Neuronal stem cell (in vitro differentiated cells): Measurements from ENCODE around the gene SMIM5.

Experiments
- DNase-seq: peaks from one replicate; pipeline ENCODE4 v3.0.0-alpha.2; 2013; ENCODE audit warnings: low spot score
- H2AFZ ChIP-seq: one replicate; pipeline ENCODE4 v1.6.1; 2013; ENCODE audit warnings: mild to moderate bottlenecking, low read length, inconsistent platforms
- H2AK5ac ChIP-seq: 2 replicates; pipeline ENCODE4 v1.6.1; 2013; ENCODE audit warnings: low read depth, mild to moderate bottlenecking, inconsistent platforms, low read length, moderate library complexity, mixed read lengths
- H2BK120ac ChIP-seq: 2 replicates; pipeline ENCODE4 v1.6.1; 2013; ENCODE audit warnings: low read depth, mild to moderate bottlenecking, inconsistent platforms, low read length, moderate library complexity, mixed read lengths
- H2BK12ac ChIP-seq: one replicate; pipeline ENCODE4 v1.6.1; 2013; ENCODE audit warnings: low read length, inconsistent platforms
- H2BK15ac ChIP-seq: 2 replicates; pipeline ENCODE4 v1.6.1; 2013; ENCODE audit warnings: mild to moderate bottlenecking, low read length, inconsistent platforms, mixed read lengths
- H2BK5ac ChIP-seq: one replicate; pipeline ENCODE4 v1.6.1; 2013; ENCODE audit warnings: inconsistent platforms, mild to moderate bottlenecking, low read length, moderate library complexity
- H3K14ac ChIP-seq: one replicate; pipeline ENCODE4 v1.6.1; 2013; ENCODE audit warnings: low read length, inconsistent platforms
- H3K18ac ChIP-seq: 2 replicates; pipeline ENCODE4 v1.6.1; 2013; ENCODE audit warnings: low read length, inconsistent platforms
- H3K23ac ChIP-seq: 2 replicates; pipeline ENCODE4 v1.6.1; 2013; ENCODE audit warnings: low read depth, mild to moderate bottlenecking, mixed read lengths, low read length, inconsistent platforms; ENCODE audit not compliant: poor library complexity
- H3K27ac ChIP-seq: replicated peaks from 3 replicates; pipeline ENCODE4 v1.5.1; 2013; ENCODE audit warnings: low read length, inconsistent platforms
- H3K27me3 ChIP-seq, 3 experiments: 2 replicates each; pipeline ENCODE4 v1.6.1; 2013; ENCODE audit warnings: low read length in 3 of 3, mild to moderate bottlenecking in 2 of 3, inconsistent platforms in 1 of 3, low read depth in 1 of 3, mixed read lengths in 1 of 3, moderate library complexity in 1 of 3; ENCODE audit not compliant: control insufficient read depth in 3 of 3, insufficient read depth in 3 of 3
- H3K36me3 ChIP-seq, 2 donors: replicated peaks in 1 of 2; 2 replicates each; pipeline ENCODE4 v1.6.1; 2013; ENCODE audit warnings: low read length in 2 of 2; ENCODE audit not compliant: control insufficient read depth in 2 of 2, insufficient read depth in 2 of 2
- H3K4ac ChIP-seq: 2 replicates; pipeline ENCODE4 v1.6.1; 2013; ENCODE audit warnings: inconsistent platforms, mild to moderate bottlenecking, low read length, moderate library complexity
- H3K4me1 ChIP-seq, 2 donors: 1 replicate in 1 of 2; 2 replicates in 1 of 2; pipeline ENCODE4 v1.6.1; 2013; ENCODE audit warnings: low read length in 2 of 2, low read depth in 1 of 2; ENCODE audit not compliant: control insufficient read depth in 2 of 2, insufficient read depth in 1 of 2
- H3K4me2 ChIP-seq: one replicate; pipeline ENCODE4 v1.6.1; 2013; ENCODE audit warnings: mild to moderate bottlenecking, low read length, inconsistent platforms; ENCODE audit not compliant: insufficient read depth, poor library complexity, severe bottlenecking
- H3K4me3 ChIP-seq, 2 donors: 2 replicates each; pipeline ENCODE4 v1.5.1; 2013; ENCODE audit warnings: low read length in 2 of 2, mild to moderate bottlenecking in 2 of 2, inconsistent platforms in 1 of 2, moderate library complexity in 1 of 2
- H3K79me1 ChIP-seq: one replicate; pipeline ENCODE4 v1.6.1; 2013; ENCODE audit warnings: low read depth, mild to moderate bottlenecking, inconsistent platforms, low read length, moderate library complexity
- H3K9ac ChIP-seq: one replicate; pipeline ENCODE4 v1.6.1; 2013; ENCODE audit warnings: mild to moderate bottlenecking, low read depth, low read length, inconsistent platforms; ENCODE audit not compliant: poor library complexity
- H3K9me3 ChIP-seq, 2 donors: replicated peaks in 1 of 2; 2 replicates each; pipeline versions ENCODE3 to v1.6.1; 2013; ENCODE audit warnings: low read length in 2 of 2, mild to moderate bottlenecking in 2 of 2, inconsistent platforms in 1 of 2, low read depth in 1 of 2, mixed read lengths in 1 of 2, moderate library complexity in 1 of 2; ENCODE audit not compliant: control insufficient read depth in 2 of 2, insufficient read depth in 1 of 2
- H4K8ac ChIP-seq: one replicate; pipeline ENCODE4 v1.6.1; 2013; ENCODE audit warnings: low read depth, mild to moderate bottlenecking, inconsistent platforms, low read length, moderate library complexity
- H4K91ac ChIP-seq: one replicate; pipeline ENCODE4 v1.6.1; 2013; ENCODE audit warnings: low read length, low read depth, mild to moderate bottlenecking, inconsistent platforms; ENCODE audit not compliant: poor library complexity
- WGBS, 2 donors: extraction: QIAGEN DNeasy Blood & Tissue Kit; methylation state at CpG; one replicate each; pipeline ENCODE4 v1.1.7; 2013; ENCODE audit warnings: missing lambda C conversion rate in 2 of 2, mixed read lengths in 1 of 2; ENCODE audit not compliant: insufficient read length in 2 of 2, insufficient replicate concordance in 1 of 2; ENCODE audit errors: extremely low coverage in 2 of 2; 5-methylcytosine and 5-hydroxymethylcytosine counted together

The SMIM5 gene

DNA sequence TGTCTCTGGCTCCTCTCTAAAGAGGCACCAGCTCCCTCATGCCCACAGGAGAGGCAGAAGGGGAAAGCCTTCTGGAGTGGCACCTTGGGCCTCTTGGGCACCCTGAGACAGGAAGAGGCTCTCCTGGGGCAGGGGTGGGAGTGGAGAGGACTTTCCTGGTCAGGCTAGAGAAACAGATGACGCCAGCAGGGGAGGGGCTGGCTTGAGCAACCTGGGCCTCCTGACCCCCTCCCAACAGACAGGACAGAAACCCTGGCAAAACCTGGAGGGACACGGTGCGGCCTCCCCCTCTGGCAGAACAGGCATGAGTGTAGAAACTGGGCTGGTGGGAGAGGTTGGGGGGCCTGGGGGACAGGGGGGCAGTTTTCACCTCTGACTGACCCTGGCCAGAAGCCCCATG lies 6.1 kb downstream of the SMIM5 start:
- peaks cover 11 to 12% of the 10 kb centered on the region in 2 donors for H3K4me1 ChIP-seq
- H3K23ac ChIP-seq, result no peak overlapping the region
- H4K8ac ChIP-seq, result no peak overlapping the region
- H2BK5ac ChIP-seq, result no peak overlapping the region
- peaks cover 0 to 2% of the 10 kb centered on the region in 2 donors for H3K9me3 ChIP-seq
- H3K14ac ChIP-seq, result no peak overlapping the region
- no peak for DNase-seq
- no peak overlapping the region for H4K91ac ChIP-seq
- no peak overlapping the region for H2BK120ac ChIP-seq
- H3K27ac ChIP-seq, result no peak overlapping the region
- no CpG with 5 or more reads among the region's 3 CpGs for whole genome bisulfite sequencing, 2 donors
- no peak overlapping the region for H2BK12ac ChIP-seq
- H3K18ac ChIP-seq, result no peak overlapping the region
- no peak overlapping the region for H2BK15ac ChIP-seq
- peaks cover 3% of the 10 kb centered on the region for H3K79me1 ChIP-seq
- no peak overlapping the region for H3K4ac ChIP-seq
- no peak overlapping the region for H3K9ac ChIP-seq
- H3K4me3 ChIP-seq, result no peak overlapping the region
- H3K36me3 ChIP-seq, result peaks cover 2 to 8% of the 10 kb centered on the region in 2 donors
- no peak overlapping the region for H2AFZ ChIP-seq
- H2AK5ac ChIP-seq, result no peak overlapping the region
- no peaks in the 10 kb centered on the region for H3K27me3 ChIP-seq
- no peak overlapping the region for H3K4me2 ChIP-seq

GRCh38 chr17:75639771-75640555 lies 6.7 kb downstream of the SMIM5 start:
- no peak for DNase-seq
- H3K4ac ChIP-seq, result no peak overlapping the region
- WGBS, 2 donors, result no CpG with 5 or more reads among the region's 30 CpGs
- H3K4me3 ChIP-seq, result no peak overlapping the region
- no peak overlapping the region for H2BK120ac ChIP-seq
- H3K14ac ChIP-seq, result no peak overlapping the region
- no peak overlapping the region for H4K91ac ChIP-seq
- no peak overlapping the region for H3K18ac ChIP-seq
- H3K27ac ChIP-seq, result no peak overlapping the region
- no peak overlapping the region for H2BK15ac ChIP-seq
- no peak overlapping the region for H2AK5ac ChIP-seq
- H3K9ac ChIP-seq, result no peak overlapping the region
- no peaks in the 10 kb centered on the region for H3K27me3 ChIP-seq
- peaks cover 5 to 7% of the 10 kb centered on the region in 2 donors for H3K4me1 ChIP-seq
- H2AFZ ChIP-seq, result no peak overlapping the region
- no peak overlapping the region for H2BK5ac ChIP-seq
- peaks cover 0 to 2% of the 10 kb centered on the region in 2 donors for H3K9me3 ChIP-seq
- no peak overlapping the region for H3K4me2 ChIP-seq
- H3K79me1 ChIP-seq, result peaks cover 3% of the 10 kb centered on the region
- H4K8ac ChIP-seq, result no peak overlapping the region
- no peak overlapping the region for H2BK12ac ChIP-seq
- H3K23ac ChIP-seq, result no peak overlapping the region
- peaks cover 2 to 8% of the 10 kb centered on the region in 2 donors for H3K36me3 ChIP-seq

- Histone ChIP-seq H3K79me1 (peaks cover 5% of the 10 kb centered on the region), H3K4me1 (peaks cover 0 to 1% of the 10 kb centered on the region in 2 donors), H2BK5ac (no peak overlapping the region), H2AFZ (no peak overlapping the region), H3K14ac (peak overlapping the region; percentile 17), H3K9me3 (peaks cover 0 to 2% of the 10 kb centered on the region in 2 donors), H4K91ac (no peak overlapping the region), H4K8ac (no peak overlapping the region), H2AK5ac (no peak overlapping the region), H3K4ac (peak overlapping the region; percentile 37), H2BK120ac (no peak overlapping the region), H3K23ac (peak overlapping the region; percentile 43), H3K4me3 (peak overlapping the region in 1 of 2 donors; percentile 24), H3K27me3 (no peaks in the 10 kb centered on the region), H3K36me3 (peaks cover 2 to 11% of the 10 kb centered on the region in 2 donors), H3K18ac (peak overlapping the region; percentile 11), H3K4me2 (no peak overlapping the region), H2BK15ac (no peak overlapping the region), H3K9ac (no peak overlapping the region), H2BK12ac (no peak overlapping the region), H3K27ac (no peak overlapping the region)
- no peak for DNase-seq
- no CpG with 5 or more reads among the region's 13 CpGs for WGBS, 2 donors
Measured at GRCh38 chr17:75640556-75641119, 7.4 kb downstream of the SMIM5 start.

GRCh38 chr17:75641343-75641742 lies 8.1 kb downstream of the SMIM5 start:
- Histone ChIP-seq H3K4ac (no peak overlapping the region), H2BK12ac (no peak overlapping the region), H3K4me3 (no peak overlapping the region), H3K9ac (no peak overlapping the region), H2BK5ac (peak overlapping the region; percentile 10), H3K4me2 (no peak overlapping the region), H3K23ac (no peak overlapping the region), H2BK15ac (no peak overlapping the region), H3K4me1 (no peaks in the 10 kb centered on the region), H2AFZ (no peak overlapping the region), H3K27ac (no peak overlapping the region), H3K9me3 (peaks cover 0 to 2% of the 10 kb centered on the region in 2 donors), H4K8ac (no peak overlapping the region), H4K91ac (no peak overlapping the region), H3K18ac (no peak overlapping the region), H3K36me3 (peaks cover 2 to 11% of the 10 kb centered on the region in 2 donors), H3K14ac (no peak overlapping the region), H3K79me1 (peaks cover 7% of the 10 kb centered on the region), H2BK120ac (no peak overlapping the region), H2AK5ac (no peak overlapping the region), H3K27me3 (no peaks in the 10 kb centered on the region)
- no CpG with 5 or more reads among the region's 9 CpGs for WGBS, 2 donors
- DNase-seq, result no peak
